GM23338 (cell line): ENCODE results near the gene ATXN7L1. TPM values are rescaled to one million over a fixed set of nuclear protein-coding genes. Genes with fewer than 3 reads are reported as not detected.

Experiments
- ATAC-seq: fragments of 200-7000 bp; cut with Tn5 transposase; 3 replicates; pipeline ENCODE4 v1.9.1; 2020
- DNase-seq: peaks from one replicate; pipeline ENCODE4 v3.0.0-alpha.2; 2015; ENCODE audit warnings: low spot score
- H2AFZ ChIP-seq: fragments of 200-600 bp; sonication (generic); 2 replicates; pipeline ENCODE4 v1.8.0; 2016; ENCODE audit warnings: antibody characterized with exemption, mild to moderate bottlenecking, moderate library complexity
- H3F3A ChIP-seq: fragments of 200-600 bp; sonication (generic); replicated peaks from 2 replicates; pipeline ENCODE4 v1.8.0; 2017; ENCODE audit warnings: antibody characterized with exemption, mixed run types, low read depth
- H3K27ac ChIP-seq: fragments of 200-600 bp; sonication (generic); 2 replicates; pipeline ENCODE4 v1.6.1; 2016; ENCODE audit warnings: low read depth
- H3K27me3 ChIP-seq: fragments of 200-600 bp; sonication (generic); 2 replicates; pipeline ENCODE4 v1.8.0; 2016; ENCODE audit warnings: mild to moderate bottlenecking, mixed run types, moderate library complexity; ENCODE audit not compliant: insufficient read depth
- H3K36me3 ChIP-seq: fragments of 200-600 bp; sonication (generic); 2 replicates; pipeline ENCODE4 v1.8.0; 2016; ENCODE audit warnings: mild to moderate bottlenecking; ENCODE audit not compliant: insufficient read depth
- H3K4me1 ChIP-seq: fragments of 200-600 bp; sonication (generic); 2 replicates; pipeline ENCODE4 v1.8.0; 2016; ENCODE audit warnings: mild to moderate bottlenecking, moderate library complexity; ENCODE audit not compliant: insufficient read depth
- H3K4me2 ChIP-seq: fragments of 200-600 bp; sonication (generic); 2 replicates; pipeline ENCODE4 v1.7.1; 2017; ENCODE audit warnings: mixed run types
- H3K4me3 ChIP-seq: fragments of 200-600 bp; sonication (generic); 2 replicates; pipeline ENCODE4 v1.6.1; 2016; ENCODE audit warnings: mixed run types
- H3K79me2 ChIP-seq: fragments of 200-600 bp; sonication (generic); replicated peaks from 2 replicates; pipeline ENCODE4 v1.8.0; 2017; ENCODE audit warnings: mild to moderate bottlenecking; ENCODE audit not compliant: insufficient read depth
- H3K9me2 ChIP-seq: fragments of 200-600 bp; sonication (generic); 2 replicates; pipeline ENCODE4 v1.8.0; 2017; ENCODE audit not compliant: insufficient read depth
- H4K20me1 ChIP-seq: fragments of 200-600 bp; sonication (generic); replicated peaks from 2 replicates; pipeline ENCODE4 v1.8.0; 2017; ENCODE audit warnings: mild to moderate bottlenecking; ENCODE audit not compliant: insufficient read depth
- H3K27ac Mint-ChIP-seq: 2 replicates; pipeline ENCODE4 v1.8.0; 2020; ENCODE audit warnings: inconsistent platforms, mild to moderate bottlenecking, moderate library complexity, mixed read lengths
- H3K27me3 Mint-ChIP-seq: 3 replicates; pipeline ENCODE4 v1.8.0; 2022; ENCODE audit warnings: low read depth, mild to moderate bottlenecking, moderate library complexity, mixed read lengths, inconsistent platforms; ENCODE audit not compliant: insufficient read depth, poor library complexity
- H3K36me3 Mint-ChIP-seq: 3 replicates; pipeline ENCODE4 v1.8.0; 2021; ENCODE audit warnings: low read depth, mild to moderate bottlenecking, inconsistent platforms, moderate library complexity, mixed read lengths
- H3K4me1 Mint-ChIP-seq: 3 replicates; pipeline ENCODE4 v1.8.0; 2020; ENCODE audit warnings: mild to moderate bottlenecking, inconsistent platforms, mixed read lengths
- H3K4me3 Mint-ChIP-seq: 3 replicates; pipeline ENCODE4 v1.8.0; 2021; ENCODE audit warnings: moderate library complexity, mild to moderate bottlenecking, inconsistent platforms, mixed read lengths
- H3K9me3 Mint-ChIP-seq: 3 replicates; pipeline ENCODE4 v1.8.0; 2020; ENCODE audit warnings: moderate library complexity, mild to moderate bottlenecking, inconsistent platforms, mixed read lengths
- CREB1 ChIP-seq: fragments of 250-450 bp; sonication (Bioruptor Pico); IDR thresholded peaks from 2 replicates; pipeline ENCODE4 v1.5.0; 2020; ENCODE audit warnings: low read depth, mild to moderate bottlenecking, moderate library complexity
- ETS1 ChIP-seq: IDR thresholded peaks from 2 replicates; pipeline ENCODE4 v1.6.1; 2016; ENCODE audit warnings: antibody characterized with exemption
- EZH2 ChIP-seq: fragments of 200-600 bp; sonication (generic); IDR thresholded peaks from one replicate; pipeline ENCODE4 v1.8.0; 2017; ENCODE audit warnings: antibody characterized with exemption, mild to moderate bottlenecking, low read depth; ENCODE audit not compliant: unreplicated experiment
- EZH2phosphoT487 ChIP-seq: fragments of 200-600 bp; sonication (generic); IDR thresholded peaks from one replicate; pipeline ENCODE4 v1.8.1; 2018; ENCODE audit warnings: antibody characterized with exemption; ENCODE audit not compliant: unreplicated experiment
- JUNB ChIP-seq: IDR thresholded peaks from one replicate; pipeline ENCODE4 v1.6.1; 2016; ENCODE audit warnings: antibody characterized with exemption; ENCODE audit not compliant: unreplicated experiment
- NANOG ChIP-seq: IDR thresholded peaks from 2 replicates; pipeline ENCODE4 v1.6.1; 2016; ENCODE audit warnings: antibody characterized with exemption, borderline replicate concordance
- POLR2AphosphoS5 ChIP-seq: IDR thresholded peaks from 2 replicates; pipeline ENCODE4 v1.6.1; 2016; ENCODE audit warnings: antibody characterized with exemption, low read depth
- REST ChIP-seq: IDR thresholded peaks from one replicate; pipeline ENCODE4 v1.6.1; 2018; ENCODE audit warnings: antibody characterized with exemption; ENCODE audit not compliant: unreplicated experiment
- STAT1 ChIP-seq: IDR thresholded peaks from one replicate; pipeline ENCODE4 v1.6.1; 2016; ENCODE audit warnings: antibody characterized with exemption; ENCODE audit not compliant: unreplicated experiment
- ZNF331 ChIP-seq: fragments of 250-450 bp; sonication (Bioruptor Pico); IDR thresholded peaks from 2 replicates; pipeline ENCODE4 v1.5.0; 2020; ENCODE audit warnings: low read depth, mild to moderate bottlenecking, moderate library complexity
- polyA plus RNA-seq: library from polyadenylated mRNA; unstranded; fragments of >200 nt; fragmentation: Nextera tagmentation; extraction: Ambion mirVana; gene quantifications from 2 replicates; pipeline ENCODE4 v1.2.1, GENCODE V29; 2016
- total RNA-seq: library from RNA; depleted of rRNA; stranded (reverse); fragments of >200 nt; shearing (Covaris generic); gene quantifications from 2 replicates; pipeline ENCODE4 v1.2.3, GENCODE V29; 2014
- TF ChIP-seq, protein P1 (sequence below), 2 experiments: fragments of 200-600 bp in 1 of 2; sonication (generic) in 1 of 2; conservative IDR thresholded peaks; 2 replicates each; pipeline versions ENCODE4 v1.5.1 to v1.6.1; 2016 to 2017; ENCODE audit warnings: antibody characterized with exemption in 2 of 2, low read depth in 2 of 2, mild to moderate bottlenecking in 2 of 2, moderate library complexity in 1 of 2

ATXN7L1 gene
- total and polyA plus RNA-seq, 2 experiments from 2014 or later = 22.8 to 29.8 TPM

GRCh38 chr7:105623906-105624305 lies 252.5 kb downstream of the ATXN7L1 start:
- DNase-seq (no peak), ATAC-seq (no peak)
- Mint-ChIP-seq H3K4me3 (no peak overlapping the region), H3K27ac (peak overlapping the region; percentile 30; the same call in 1 of the 2 replicates), H3K36me3 (peaks cover 95% of the 10 kb centered on the region), H3K27me3 (no peaks in the 10 kb centered on the region), H3K9me3 (peaks cover 15% of the 10 kb centered on the region), H3K4me1 (peaks cover 10% of the 10 kb centered on the region; the same call in 2 of the 3 replicates)
- TF ChIP-seq ZNF331 (CRISPR knock-in tag) (no peak), EZH2phosphoT487 (no peak), ETS1 (no peak), JUNB (no peak), STAT1 (no peak), CREB1 (CRISPR knock-in tag) (no peak), POLR2AphosphoS5 (no peak), EZH2 (no peak), REST (no peak), NANOG (no peak)
- TF ChIP-seq, protein P1, sequence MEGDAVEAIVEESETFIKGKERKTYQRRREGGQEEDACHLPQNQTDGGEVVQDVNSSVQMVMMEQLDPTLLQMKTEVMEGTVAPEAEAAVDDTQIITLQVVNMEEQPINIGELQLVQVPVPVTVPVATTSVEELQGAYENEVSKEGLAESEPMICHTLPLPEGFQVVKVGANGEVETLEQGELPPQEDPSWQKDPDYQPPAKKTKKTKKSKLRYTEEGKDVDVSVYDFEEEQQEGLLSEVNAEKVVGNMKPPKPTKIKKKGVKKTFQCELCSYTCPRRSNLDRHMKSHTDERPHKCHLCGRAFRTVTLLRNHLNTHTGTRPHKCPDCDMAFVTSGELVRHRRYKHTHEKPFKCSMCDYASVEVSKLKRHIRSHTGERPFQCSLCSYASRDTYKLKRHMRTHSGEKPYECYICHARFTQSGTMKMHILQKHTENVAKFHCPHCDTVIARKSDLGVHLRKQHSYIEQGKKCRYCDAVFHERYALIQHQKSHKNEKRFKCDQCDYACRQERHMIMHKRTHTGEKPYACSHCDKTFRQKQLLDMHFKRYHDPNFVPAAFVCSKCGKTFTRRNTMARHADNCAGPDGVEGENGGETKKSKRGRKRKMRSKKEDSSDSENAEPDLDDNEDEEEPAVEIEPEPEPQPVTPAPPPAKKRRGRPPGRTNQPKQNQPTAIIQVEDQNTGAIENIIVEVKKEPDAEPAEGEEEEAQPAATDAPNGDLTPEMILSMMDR (conservative IDR thresholded peaks at IDR 0.05; ENCODE audit: low read depth in 2 of 2) = no peak
- Histone ChIP-seq H2AFZ (no peak overlapping the region), H3K79me2 (peaks cover 18% of the 10 kb centered on the region), H3K27ac (no peak overlapping the region), H3K9me2 (no peaks in the 10 kb centered on the region), H3K4me2 (no peak overlapping the region), H3K27me3 (no peaks in the 10 kb centered on the region), H3K4me1 (peaks cover 4% of the 10 kb centered on the region; the same call in 1 of the 2 replicates), H3K4me3 (no peak overlapping the region), H3K36me3 (peaks cover 25% of the 10 kb centered on the region), H3F3A (peaks cover 4% of the 10 kb centered on the region; the same call in 1 of the 2 replicates), H4K20me1 (0 out of 2 replicates have a peak, but pooled peaks cover 5% of the 10 kb centered on the region)
